Ammon's horn (tissue), 1 donor: ENCODE measurements around the gene CEP162.
"Not testable (repeated sequence)": the region's sequence is repeated elsewhere in the genome, so short reads cannot be mapped to it uniquely, and the experiment has no call there.

Experiments
- DNase-seq: peaks from one replicate; pipeline ENCODE4 v3.0.0-alpha.2; 2016; ENCODE audit warnings: low spot score

Gene CEP162

GRCh38 chr6:84156306-84156705, 71.1 kb downstream of the CEP162 start:
- DNase-seq = no peak

- DNase-seq = no peak
Observed at GRCh38 chr6:84151669-84152068, 75.8 kb downstream of the CEP162 start.

GRCh38 chr6:84150705-84151104, 76.7 kb downstream of the CEP162 start:
- DNase-seq = peak; percentile 65

GRCh38 chr6:84141521-84141920, 85.9 kb downstream of the CEP162 start:
- no peak for DNase-seq

GRCh38 chr6:84139311-84139710, 88.1 kb downstream of the CEP162 start:
- DNase-seq = no peak

- DNase-seq = no peak
Observed at GRCh38 chr6:84137989-84138575, 89.4 kb downstream of the CEP162 start.

GRCh38 chr6:84137051-84137375, 90.4 kb downstream of the CEP162 start:
- DNase-seq = no peak

GRCh38 chr6:84136364-84137050, 90.9 kb downstream of the CEP162 start:
- no peak for DNase-seq

- no peak for DNase-seq
Observed at GRCh38 chr6:84135291-84135690, 92.2 kb downstream of the CEP162 start.

- DNase-seq = not testable (repeated sequence)
Observed at GRCh38 chr6:84133385-84133784, 94.1 kb downstream of the CEP162 start.

- DNase-seq = not testable (repeated sequence)
Observed at GRCh38 chr6:84129588-84129987, 97.9 kb downstream of the CEP162 start.

GRCh38 chr6:84123186-84123585, 104.3 kb downstream of the CEP162 start:
- DNase-seq = no peak

GRCh38 chr6:84119277-84119676, 108.2 kb downstream of the CEP162 start:
- no peak for DNase-seq

- DNase-seq = no peak
Observed at GRCh38 chr6:84118191-84118590, 109.3 kb downstream of the CEP162 start.

- DNase-seq = not testable (repeated sequence)
Observed at GRCh38 chr6:84114933-84115594, 112.4 kb downstream of the CEP162 start.

GRCh38 chr6:84111351-84111750, 116.1 kb downstream of the CEP162 start:
- not testable (repeated sequence) for DNase-seq

GRCh38 chr6:84107495-84107894, 119.9 kb downstream of the CEP162 start:
- DNase-seq = no peak

GRCh38 chr6:84105215-84105924, 122.1 kb downstream of the CEP162 start:
- not testable (repeated sequence) for DNase-seq

GRCh38 chr6:84103029-84103428, 124.4 kb downstream of the CEP162 start:
- DNase-seq = peak; percentile 2

- no peak for DNase-seq
Observed at GRCh38 chr6:84095156-84095555, 132.3 kb downstream of the CEP162 start.

GRCh38 chr6:84093441-84094435, 133.7 kb downstream of the CEP162 start:
- no peak for DNase-seq

- no peak for DNase-seq
Observed at GRCh38 chr6:84089552-84089951, 137.9 kb downstream of the CEP162 start.
